Bronchial smooth muscle cell (primary cell): ENCODE results near the gene CDKN2D. TPM values are rescaled to one million over a fixed set of nuclear protein-coding genes. Genes with fewer than 3 reads are reported as not detected.

Experiments
- total RNA-seq: library from RNA; depleted of rRNA; stranded (reverse); fragments of >200 nt; gene quantifications from 2 replicates; pipeline ENCODE4 v1.2.1, GENCODE V29; 2014

Gene CDKN2D
- total RNA-seq = 4.3 and 7.7 TPM in 2 replicates

DNA sequence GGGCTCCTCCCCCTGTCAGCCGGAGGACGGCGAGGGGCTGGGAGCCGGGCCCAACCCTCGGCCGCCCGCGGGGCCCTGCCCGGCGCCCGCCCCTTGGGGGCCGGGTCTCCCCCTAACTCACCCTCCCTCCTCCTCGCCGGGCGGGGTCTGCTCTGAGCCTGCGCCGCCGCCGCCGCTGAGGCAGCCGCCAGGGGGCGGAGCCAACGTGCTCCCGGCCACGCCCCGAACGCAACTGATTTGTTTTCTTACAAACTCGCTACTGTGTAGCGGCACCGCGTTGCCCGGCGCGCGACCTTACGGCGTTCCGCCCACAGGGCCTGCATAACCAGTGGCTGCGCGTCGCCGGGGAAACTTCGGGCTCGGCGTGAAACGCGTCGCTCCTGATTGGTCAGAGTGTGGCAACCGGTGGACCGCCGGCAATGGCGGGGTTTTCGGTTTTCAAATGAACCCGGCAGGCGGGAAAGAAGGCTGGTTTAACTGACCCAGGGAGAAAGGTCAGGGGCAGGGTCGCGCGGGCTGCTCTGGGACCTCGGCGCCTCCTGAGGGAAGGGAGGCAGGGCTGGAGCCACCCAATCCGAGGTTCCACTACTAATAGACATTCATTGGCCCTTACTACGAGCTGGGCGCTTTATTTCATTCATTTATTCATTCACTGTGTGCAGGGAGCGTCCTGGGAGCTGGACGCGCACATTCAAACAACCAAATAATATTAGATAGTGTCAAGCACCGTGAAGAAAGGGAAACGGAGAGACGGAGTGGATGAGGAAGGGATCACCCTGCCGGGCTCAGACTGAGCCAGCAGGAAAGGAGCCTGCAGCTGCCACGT, at the start of gene CDKN2D:
TSS of gene CDKN2D (minus strand) at position 154 of the 826 bp plus-strand sequence. CDS start 326 bp downstream, outside the sequence.

DNA sequence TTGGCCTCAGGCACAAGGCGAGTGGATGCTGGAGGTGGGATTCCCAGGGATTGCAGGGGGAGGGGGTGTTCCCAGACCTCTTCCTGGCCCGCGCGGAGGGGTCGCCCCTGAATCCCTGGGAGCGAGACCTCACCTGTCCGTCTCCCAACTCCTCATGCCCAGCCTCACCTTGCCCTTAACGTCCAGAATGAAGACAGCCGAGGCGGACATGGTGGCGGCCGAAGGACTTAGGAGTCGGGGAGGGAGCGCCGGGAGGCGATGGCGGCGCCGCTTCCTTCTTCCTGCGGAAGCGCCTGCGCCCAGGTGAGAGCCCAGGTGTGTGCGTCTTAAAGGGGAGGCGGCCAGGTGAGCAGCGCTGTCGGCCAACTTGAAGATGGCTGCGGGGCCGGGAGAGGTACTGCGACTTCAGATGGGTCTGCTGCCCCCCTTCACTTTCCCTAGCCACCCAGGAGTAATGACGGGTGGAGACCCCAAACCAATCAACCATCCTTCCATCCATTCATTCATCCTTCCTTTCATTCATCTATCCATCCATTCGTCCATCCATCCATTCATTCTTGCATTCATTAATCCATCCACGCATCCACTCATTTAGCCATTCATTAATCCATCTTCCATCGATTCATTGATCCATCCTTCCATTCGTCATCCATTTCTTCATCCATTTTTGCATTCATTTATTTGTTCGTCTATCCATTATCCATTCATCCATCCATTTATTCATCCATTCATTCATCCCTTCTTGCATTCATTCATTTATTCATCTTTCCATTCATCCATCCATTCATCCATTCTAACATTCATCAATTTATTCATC, 18.5 kb upstream of the CDKN2D start, which contains the start of gene AP1M2:
TSS of gene AP1M2 (minus strand) at position 291 of the 817 bp plus-strand sequence. CDS start at position 210, 81 bp downstream.

GRCh38 chr19:10565567-10566407, 3.0 kb downstream of the CDKN2D start, which contains the start of gene KRI1:
Gene KRI1 (minus strand): TSS chr19:10566010. CDS start chr19:10565999, 11 bp downstream.

GRCh38 chr19:10543420-10544241, 25.1 kb downstream of the CDKN2D start, which contains the start of gene ATG4D:
Gene ATG4D (plus strand): TSS chr19:10543904. CDS start chr19:10544091, 187 bp downstream.

DNA sequence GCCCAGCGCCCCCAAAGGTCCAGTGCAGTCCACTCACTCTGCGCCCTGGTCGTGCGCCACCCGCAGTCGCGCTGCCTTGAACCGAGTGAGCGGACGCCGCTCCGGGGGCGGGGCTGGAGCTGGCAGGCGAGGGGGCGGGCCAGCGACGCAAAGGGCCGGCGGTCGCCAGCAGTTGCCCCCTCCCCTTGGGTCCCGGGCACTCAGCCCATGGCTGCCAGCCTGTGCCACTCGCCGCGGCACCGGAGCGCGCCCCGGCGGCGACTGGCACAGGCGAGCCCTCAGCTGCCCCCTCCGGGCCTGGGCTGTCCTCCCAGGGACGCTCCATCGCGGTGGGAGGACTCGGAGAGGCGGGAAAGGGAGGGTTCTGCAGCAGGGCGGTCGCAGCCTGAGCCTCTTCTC, 51.4 kb downstream of the CDKN2D start, which contains the start of gene S1PR5:
TSS of gene S1PR5 (minus strand) at position 87 of the 399 bp plus-strand sequence. CDS start 2,436 bp downstream, outside the sequence.

Other genes with a start within 250 kb of the CDKN2D start
- 4.1 and 5.2 TPM in 2 replicates for gene RAVER1, start 235.4 kb downstream of the CDKN2D start, total RNA-seq
- 9.8 and 12.0 TPM in 2 replicates for gene ICAM3, start 229.4 kb downstream of the CDKN2D start, total RNA-seq
- 54.4 and 69.6 TPM in 2 replicates for gene TYK2, start 188.4 kb downstream of the CDKN2D start, total RNA-seq
- gene CDC37, start 165.4 kb downstream of the CDKN2D start, total RNA-seq = 209 and 212 TPM in 2 replicates
- 2.4 and 5.3 TPM in 2 replicates for gene PDE4A, start 148.4 kb downstream of the CDKN2D start, total RNA-seq
- gene KEAP1, start 65.6 kb downstream of the CDKN2D start, total RNA-seq = 99.0 and 146 TPM in 2 replicates
- gene S1PR5, start 51.5 kb downstream of the CDKN2D start, total RNA-seq = under 0.01 and 0.16 TPM in 2 replicates
- gene ATG4D, start 25.1 kb downstream of the CDKN2D start, total RNA-seq = 6.1 and 6.9 TPM in 2 replicates
- 6.9 and 7.7 TPM in 2 replicates for gene KRI1, start 3.0 kb downstream of the CDKN2D start, total RNA-seq
- not detected in 2 replicates for gene AP1M2, start 18.3 kb upstream of the CDKN2D start, total RNA-seq
- 18.8 and 20.8 TPM in 2 replicates for gene SLC44A2, start 56.6 kb upstream of the CDKN2D start, total RNA-seq
- 56.8 and 70.9 TPM in 2 replicates for gene ILF3, start 85.4 kb upstream of the CDKN2D start, total RNA-seq
- 32.8 and 47.1 TPM in 2 replicates for gene QTRT1, start 132.5 kb upstream of the CDKN2D start, total RNA-seq
- gene DNM2, start 149.1 kb upstream of the CDKN2D start, total RNA-seq = 73.2 and 76.1 TPM in 2 replicates